HFFc6 (cell line): ENCODE measurements around the gene HS1BP3. TPM values are rescaled to one million over a fixed set of nuclear protein-coding genes. Genes with fewer than 3 reads are reported as not detected.

Experiments
- DNase-seq: peaks from one replicate; pipeline ENCODE4 v3.0.0-alpha.2; 2018
- H3K27ac Mint-ChIP-seq: 2 replicates; pipeline ENCODE4 v1.8.0; 2020; ENCODE audit warnings: mild to moderate bottlenecking, mixed read lengths
- H3K27me3 Mint-ChIP-seq: 2 replicates; pipeline ENCODE4 v1.8.0; 2021; ENCODE audit warnings: mild to moderate bottlenecking, moderate library complexity, mixed read lengths; ENCODE audit not compliant: insufficient read depth
- H3K36me3 Mint-ChIP-seq: 2 replicates; pipeline ENCODE4 v1.8.0; 2021; ENCODE audit warnings: low read depth, mixed read lengths
- H3K4me1 Mint-ChIP-seq: 2 replicates; pipeline ENCODE4 v1.8.0; 2020; ENCODE audit warnings: low read depth, mixed read lengths
- H3K4me3 Mint-ChIP-seq: 2 replicates; pipeline ENCODE4 v1.8.0; 2020; ENCODE audit warnings: mild to moderate bottlenecking, moderate library complexity, mixed read lengths
- H3K9me3 Mint-ChIP-seq: 2 replicates; pipeline ENCODE4 v1.8.0; 2020; ENCODE audit warnings: mild to moderate bottlenecking, mixed read lengths
- total RNA-seq, 6 experiments: library from RNA; stranded (reverse); fragmentation: NEBNext Ultra II Directional; extraction: Animal tissue kit (Norgen Biotek cat#: 25700); gene quantifications; 2 replicates in 1 of 6; 3 replicates in 5 of 6; pipeline ENCODE4 v1.2.3, GENCODE V29; 2021
- TF ChIP-seq, protein P1 (sequence below): fragments of 200-600 bp; sonication (generic); IDR thresholded peaks from 2 replicates; pipeline ENCODE4 v1.5.0; 2021; ENCODE audit warnings: antibody characterized with exemption, mild to moderate bottlenecking

HS1BP3 gene
- total RNA-seq, 6 experiments from 2014 or later, result 12.7 to 17.3 (median 15.8) TPM

GRCh38 chr2:20573620-20574422 lies 77.1 kb downstream of the HS1BP3 start:
- DNase-seq, result peak; percentile 29
- H3K27ac Mint-ChIP-seq, result peak overlapping the region; percentile 49; the same call in 1 of the 2 replicates
- H3K36me3 Mint-ChIP-seq, result no peaks in the 10 kb centered on the region
- H3K27me3 Mint-ChIP-seq, result peaks cover 4% of the 10 kb centered on the region
- TF ChIP-seq, protein P1, sequence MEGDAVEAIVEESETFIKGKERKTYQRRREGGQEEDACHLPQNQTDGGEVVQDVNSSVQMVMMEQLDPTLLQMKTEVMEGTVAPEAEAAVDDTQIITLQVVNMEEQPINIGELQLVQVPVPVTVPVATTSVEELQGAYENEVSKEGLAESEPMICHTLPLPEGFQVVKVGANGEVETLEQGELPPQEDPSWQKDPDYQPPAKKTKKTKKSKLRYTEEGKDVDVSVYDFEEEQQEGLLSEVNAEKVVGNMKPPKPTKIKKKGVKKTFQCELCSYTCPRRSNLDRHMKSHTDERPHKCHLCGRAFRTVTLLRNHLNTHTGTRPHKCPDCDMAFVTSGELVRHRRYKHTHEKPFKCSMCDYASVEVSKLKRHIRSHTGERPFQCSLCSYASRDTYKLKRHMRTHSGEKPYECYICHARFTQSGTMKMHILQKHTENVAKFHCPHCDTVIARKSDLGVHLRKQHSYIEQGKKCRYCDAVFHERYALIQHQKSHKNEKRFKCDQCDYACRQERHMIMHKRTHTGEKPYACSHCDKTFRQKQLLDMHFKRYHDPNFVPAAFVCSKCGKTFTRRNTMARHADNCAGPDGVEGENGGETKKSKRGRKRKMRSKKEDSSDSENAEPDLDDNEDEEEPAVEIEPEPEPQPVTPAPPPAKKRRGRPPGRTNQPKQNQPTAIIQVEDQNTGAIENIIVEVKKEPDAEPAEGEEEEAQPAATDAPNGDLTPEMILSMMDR, result no peak
- peaks cover 58% of the 10 kb centered on the region for H3K4me1 Mint-ChIP-seq
- H3K4me3 Mint-ChIP-seq, result no peak overlapping the region
- H3K9me3 Mint-ChIP-seq, result no peaks in the 10 kb centered on the region

DNA sequence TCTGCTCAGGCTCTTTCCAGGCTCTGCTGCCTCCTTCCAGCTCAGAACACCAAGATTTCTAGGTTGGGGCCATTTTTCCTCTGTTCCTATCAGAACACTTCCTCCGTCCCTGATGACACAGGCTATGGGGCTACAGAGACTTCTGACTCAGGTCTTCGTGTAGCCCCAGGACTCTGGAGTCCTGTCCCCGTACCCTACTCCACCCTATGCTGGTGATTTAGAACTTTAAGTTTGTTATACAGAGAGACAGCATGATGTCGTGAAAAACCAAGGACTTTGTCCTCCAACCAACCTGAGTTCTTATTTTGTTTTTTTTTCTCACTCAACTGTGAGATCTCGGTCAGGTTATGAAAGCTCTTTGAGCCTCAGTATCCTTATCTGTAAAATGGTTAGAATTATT lies 78.7 kb downstream of the HS1BP3 start:
- H3K4me3 Mint-ChIP-seq, result no peak overlapping the region
- H3K27me3 Mint-ChIP-seq, result peaks cover 4% of the 10 kb centered on the region
- DNase-seq, result no peak
- TF ChIP-seq, protein P1, result no peak
- no peaks in the 10 kb centered on the region for H3K36me3 Mint-ChIP-seq
- H3K9me3 Mint-ChIP-seq, result no peaks in the 10 kb centered on the region
- H3K4me1 Mint-ChIP-seq, result peaks cover 52% of the 10 kb centered on the region
- H3K27ac Mint-ChIP-seq, result no peak overlapping the region

- Mint-ChIP-seq H3K4me1 (peaks cover 47% of the 10 kb centered on the region), H3K9me3 (no peaks in the 10 kb centered on the region), H3K36me3 (no peaks in the 10 kb centered on the region), H3K4me3 (no peak overlapping the region), H3K27ac (no peak overlapping the region), H3K27me3 (peaks cover 4% of the 10 kb centered on the region)
- TF ChIP-seq, protein P1, result no peak
- DNase-seq, result no peak
These were observed 79.2 kb downstream of the HS1BP3 start for GRCh38 chr2:20571644-20572215.

GRCh38 chr2:20571231-20571630 lies 79.7 kb downstream of the HS1BP3 start:
- Mint-ChIP-seq H3K27ac (no peak overlapping the region), H3K4me1 (peaks cover 44% of the 10 kb centered on the region), H3K9me3 (no peaks in the 10 kb centered on the region), H3K4me3 (no peak overlapping the region), H3K27me3 (peaks cover 3% of the 10 kb centered on the region), H3K36me3 (no peaks in the 10 kb centered on the region)
- TF ChIP-seq, protein P1, result no peak
- DNase-seq, result no peak

DNA sequence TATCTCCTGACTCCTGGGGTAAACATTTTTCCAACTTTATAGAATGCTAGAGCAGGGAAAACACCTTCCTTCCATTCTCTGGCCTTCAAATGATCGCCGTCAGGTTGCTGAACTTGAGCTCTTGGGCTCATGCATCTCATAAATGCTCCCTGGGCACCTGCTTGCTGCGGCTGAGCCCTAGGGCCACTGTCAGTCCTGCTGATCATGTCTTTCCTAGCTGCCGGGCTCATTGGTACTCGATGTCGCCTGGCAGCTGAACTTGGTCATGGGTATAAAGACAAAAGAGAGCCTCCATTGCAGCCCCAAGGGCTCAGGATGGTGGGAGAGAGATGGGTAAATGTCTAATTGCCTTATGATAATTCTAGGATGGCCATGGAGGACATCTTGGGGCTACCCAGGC lies 80.6 kb downstream of the HS1BP3 start:
- Mint-ChIP-seq H3K36me3 (no peaks in the 10 kb centered on the region), H3K27me3 (peaks cover 2% of the 10 kb centered on the region; the same call in 1 of the 2 replicates), H3K4me1 (peaks cover 44% of the 10 kb centered on the region), H3K4me3 (no peak overlapping the region), H3K9me3 (no peaks in the 10 kb centered on the region), H3K27ac (no peak overlapping the region)
- TF ChIP-seq, protein P1, result no peak
- no peak for DNase-seq
